Caco-2 (cell line): ENCODE measurements around the gene ZNF468. TPM values are rescaled to one million over a fixed set of nuclear protein-coding genes. Genes with fewer than 3 reads are reported as not detected.

ENCODE experiments used
- BruUV-seq: library from RNA; stranded (reverse); fragments of 400-500 nt; replicated peaks from 2 replicates; lab custom pipeline; 2021; lab: Mats Ljungman, UMichigan
- CTCF ChIA-PET: fragments of 300-600 bp; sonication (Branson Sonifier 250); formaldehyde crosslinking; loops from one replicate; lab custom pipeline; 2022; ENCODE audit warnings: antibody characterized with exemption; lab: Charles Lee
- POLR2A ChIA-PET: fragments of 300-600 bp; sonication (Branson Sonifier 250); formaldehyde crosslinking; loops from one replicate; lab custom pipeline; 2022; ENCODE audit warnings: antibody characterized with exemption; lab: Charles Lee
- DNase-seq, 2 experiments: peaks; one replicate each; pipeline versions ENCODE4 v3.0.0 to v3.0.0-alpha.2; 2020 to 2022
- H3K27me3 ChIP-seq: replicated peaks from 2 replicates; pipeline ENCODE4 v1.6.0; 2011; ENCODE audit warnings: low read length; ENCODE audit not compliant: control insufficient read depth, insufficient read depth
- H3K36me3 ChIP-seq: 2 replicates; pipeline ENCODE4 v1.5.1; 2011; ENCODE audit warnings: low read length; ENCODE audit not compliant: control insufficient read depth, insufficient read depth
- H3K4me1 ChIP-seq: fragments of 250-450 bp; sonication (Bioruptor Pico); 2 replicates; pipeline ENCODE4 v1.5.1; 2020; ENCODE audit warnings: mild to moderate bottlenecking
- H3K4me3 ChIP-seq: 2 replicates; pipeline ENCODE4 v1.5.1; 2011; ENCODE audit warnings: low read depth, mild to moderate bottlenecking, control low read depth, low read length
- H3K9me3 ChIP-seq: fragments of 250-450 bp; sonication (Bioruptor Pico); 2 replicates; pipeline ENCODE4 v1.5.1; 2020; ENCODE audit warnings: mild to moderate bottlenecking, moderate library complexity
- H3K27ac Mint-ChIP-seq: one replicate; pipeline ENCODE4 v1.8.0; 2022; ENCODE audit warnings: mixed read lengths; ENCODE audit not compliant: unreplicated experiment
- H3K27me3 Mint-ChIP-seq: one replicate; pipeline ENCODE4 v1.8.0; 2022; ENCODE audit warnings: mixed read lengths; ENCODE audit not compliant: insufficient read depth, unreplicated experiment
- H3K36me3 Mint-ChIP-seq: one replicate; pipeline ENCODE4 v1.8.0; 2022; ENCODE audit warnings: mild to moderate bottlenecking, mixed read lengths; ENCODE audit not compliant: insufficient read depth, unreplicated experiment
- H3K4me1 Mint-ChIP-seq: one replicate; pipeline ENCODE4 v1.8.0; 2022; ENCODE audit warnings: low read depth, mixed read lengths; ENCODE audit not compliant: unreplicated experiment
- H3K4me3 Mint-ChIP-seq: one replicate; pipeline ENCODE4 v1.8.0; 2022; ENCODE audit warnings: mild to moderate bottlenecking, moderate library complexity, mixed read lengths; ENCODE audit not compliant: unreplicated experiment
- H3K9me3 Mint-ChIP-seq: one replicate; pipeline ENCODE4 v1.8.0; 2022; ENCODE audit warnings: mixed read lengths; ENCODE audit not compliant: unreplicated experiment
- intact Hi-C: fragments of 100-400 bp; cut with micrococcal nuclease; formaldehyde crosslinking; loops from one replicate; pipeline ENCODE4 v1.10.0; 2022; ENCODE audit not compliant: unreplicated experiment
- total RNA-seq: library from RNA; stranded (reverse); gene quantifications from 2 replicates; pipeline ENCODE4 v1.2.3, GENCODE V29; 2022
- TF ChIP-seq, protein P1 (sequence below), 2 experiments: fragments of 200-600 bp in 1 of 2; IDR thresholded peaks; 1 replicate in 1 of 2; 2 replicates in 1 of 2; pipeline versions ENCODE4 v1.5.1 to v1.8.0; 2011 to 2022; ENCODE audit warnings: antibody characterized with exemption in 1 of 2, control low read depth in 1 of 2, inconsistent platforms in 1 of 2, low read depth in 1 of 2, low read length in 1 of 2, mild to moderate bottlenecking in 1 of 2, moderate library complexity in 1 of 2; ENCODE audit not compliant: insufficient read depth in 1 of 2, severe bottlenecking in 1 of 2, unreplicated experiment in 1 of 2

ZNF468 gene
- total RNA-seq, 1 experiment from 2014 or later, result 35.8 TPM

DNA sequence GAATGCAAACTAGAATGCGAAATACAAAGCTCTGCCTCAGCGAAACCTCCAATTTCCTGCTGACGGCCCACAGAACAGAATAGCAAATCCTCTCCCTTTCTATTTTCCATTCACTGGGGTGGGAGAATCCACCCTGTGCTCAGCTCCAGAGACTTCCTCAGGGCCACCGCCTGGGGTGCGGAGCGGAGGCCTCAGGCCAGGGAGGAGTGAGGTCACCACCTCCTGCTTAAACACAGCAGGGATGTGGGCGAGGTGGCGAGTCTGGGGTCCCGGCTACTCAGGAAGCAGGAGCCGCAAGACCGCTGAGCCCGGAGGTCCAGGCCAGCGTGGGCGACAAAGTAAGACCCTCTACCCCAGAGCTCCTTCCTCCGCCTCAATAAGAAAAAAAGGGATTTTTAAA is 40.7 kb upstream of the ZNF468 start:
- intact Hi-C loops, result no loop called here
- TSS peak; percentile 45 for BruUV-seq
- Histone ChIP-seq H3K9me3 (peaks cover 12% of the 10 kb centered on the region), H3K36me3 (no peaks in the 10 kb centered on the region; the same call in 1 of the 2 replicates), H3K27me3 (no peaks in the 10 kb centered on the region), H3K4me3 (no peak overlapping the region), H3K4me1 (peaks cover 9% of the 10 kb centered on the region; the same call in 1 of the 2 replicates)
- Mint-ChIP-seq H3K4me1 (no peaks in the 10 kb centered on the region), H3K27me3 (no peaks in the 10 kb centered on the region), H3K4me3 (peak overlapping the region; percentile 87), H3K27ac (peak overlapping the region; percentile 95), H3K36me3 (peaks cover 30% of the 10 kb centered on the region), H3K9me3 (no peaks in the 10 kb centered on the region)
- ChIA-PET POLR2A (interaction anchor here (0.6 kb wide), 1 partner anchor 497 kb away, joined by 3 read pairs; no protein-coding TSS in a partner anchor), CTCF (interaction anchor here (0.6 kb wide), 1 partner anchor 100 kb away, joined by 3 read pairs; no protein-coding TSS in a partner anchor)
- TF ChIP-seq, protein P1, sequence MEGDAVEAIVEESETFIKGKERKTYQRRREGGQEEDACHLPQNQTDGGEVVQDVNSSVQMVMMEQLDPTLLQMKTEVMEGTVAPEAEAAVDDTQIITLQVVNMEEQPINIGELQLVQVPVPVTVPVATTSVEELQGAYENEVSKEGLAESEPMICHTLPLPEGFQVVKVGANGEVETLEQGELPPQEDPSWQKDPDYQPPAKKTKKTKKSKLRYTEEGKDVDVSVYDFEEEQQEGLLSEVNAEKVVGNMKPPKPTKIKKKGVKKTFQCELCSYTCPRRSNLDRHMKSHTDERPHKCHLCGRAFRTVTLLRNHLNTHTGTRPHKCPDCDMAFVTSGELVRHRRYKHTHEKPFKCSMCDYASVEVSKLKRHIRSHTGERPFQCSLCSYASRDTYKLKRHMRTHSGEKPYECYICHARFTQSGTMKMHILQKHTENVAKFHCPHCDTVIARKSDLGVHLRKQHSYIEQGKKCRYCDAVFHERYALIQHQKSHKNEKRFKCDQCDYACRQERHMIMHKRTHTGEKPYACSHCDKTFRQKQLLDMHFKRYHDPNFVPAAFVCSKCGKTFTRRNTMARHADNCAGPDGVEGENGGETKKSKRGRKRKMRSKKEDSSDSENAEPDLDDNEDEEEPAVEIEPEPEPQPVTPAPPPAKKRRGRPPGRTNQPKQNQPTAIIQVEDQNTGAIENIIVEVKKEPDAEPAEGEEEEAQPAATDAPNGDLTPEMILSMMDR (IDR thresholded peaks at IDR 0.05; ENCODE audit: insufficient read depth in 1 of 2, low read depth in 1 of 2, low read length in 1 of 2, severe bottlenecking in 1 of 2, unreplicated experiment in 1 of 2), result no peak
- no peak for DNase-seq

DNA sequence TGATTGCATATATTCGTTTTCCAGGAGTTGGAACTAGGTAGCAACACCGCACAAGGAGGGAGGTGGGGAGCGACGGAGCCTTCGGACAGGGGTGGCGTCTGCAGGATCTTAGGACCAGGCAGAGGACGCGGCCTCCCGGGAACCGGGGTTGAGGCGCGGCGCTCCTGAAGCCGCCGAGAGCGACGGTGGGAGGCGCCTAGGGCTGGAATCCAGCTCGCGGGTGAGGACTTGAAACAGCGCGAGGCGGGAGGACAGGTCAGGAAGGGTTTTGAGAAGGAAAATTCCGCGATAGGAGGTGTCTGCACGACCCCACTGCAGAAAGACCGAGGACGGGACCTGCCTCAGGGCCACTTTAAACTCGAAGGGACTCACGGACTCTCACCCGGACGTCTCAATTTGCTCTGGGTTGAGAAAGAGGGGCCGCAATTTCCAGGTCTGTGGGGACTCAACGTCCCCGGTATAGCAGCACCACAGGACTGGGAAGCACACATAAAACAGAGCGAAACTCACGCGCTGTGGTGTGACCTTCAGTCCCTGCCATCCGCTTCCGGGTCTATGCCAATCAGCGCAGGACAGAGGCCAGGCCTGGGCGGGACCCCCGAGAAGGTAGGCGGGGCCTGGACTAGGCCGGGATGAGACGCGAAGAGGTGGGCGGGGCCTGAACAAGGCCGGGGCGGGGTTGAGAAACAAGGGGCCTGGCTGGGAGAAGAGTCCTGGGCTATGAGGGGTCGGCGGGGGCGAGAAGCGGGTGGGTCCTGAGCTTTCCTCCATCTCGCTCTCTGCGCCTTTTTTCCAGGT is 39.9 kb upstream of the ZNF468 start, which contains the start of gene ZNF320:
TSS of gene ZNF320 (minus strand) at position 498 of the 798 bp plus-strand sequence. CDS start 7,380 bp downstream, outside the sequence.
- H3K36me3 Mint-ChIP-seq, result peaks cover 38% of the 10 kb centered on the region
- Histone ChIP-seq H3K4me3 (peak within 1 kb of the TSS; percentile 73), H3K4me1 (peaks cover 9% of the 10 kb centered on the region; the same call in 1 of the 2 replicates), H3K36me3 (no peaks in the 10 kb centered on the region; the same call in 1 of the 2 replicates), H3K27me3 (no peaks in the 10 kb centered on the region), H3K9me3 (peaks cover 12% of the 10 kb centered on the region)
- H3K4me1 Mint-ChIP-seq, result peaks cover 5% of the 10 kb centered on the region
- no peaks in the 10 kb centered on the region for H3K27me3 Mint-ChIP-seq
- TF ChIP-seq, protein P1 (IDR thresholded peaks at IDR 0.05; ENCODE audit: insufficient read depth in 1 of 2, low read depth in 1 of 2, low read length in 1 of 2, severe bottlenecking in 1 of 2, unreplicated experiment in 1 of 2), result no peak
- DNase-seq, result peak; percentile 96
- BruUV-seq, result TSS peak; percentile 68
- intact Hi-C loops, result loop anchor here (2.0 kb wide), 1 partner anchor 25 kb away; the partner anchor contains the start of gene ZNF888
- H3K9me3 Mint-ChIP-seq, result no peaks in the 10 kb centered on the region
- POLR2A ChIA-PET, result interaction anchor here (0.5 to 0.6 kb wide), 2 partner anchors 170 to 602 kb away, joined by 3 to 4 read pairs; no protein-coding TSS in a partner anchor
- H3K27ac Mint-ChIP-seq, result peak within 1 kb of the TSS; percentile 95
- CTCF ChIA-PET, result no interaction called here
- H3K4me3 Mint-ChIP-seq, result peak within 1 kb of the TSS; percentile 87

DNA sequence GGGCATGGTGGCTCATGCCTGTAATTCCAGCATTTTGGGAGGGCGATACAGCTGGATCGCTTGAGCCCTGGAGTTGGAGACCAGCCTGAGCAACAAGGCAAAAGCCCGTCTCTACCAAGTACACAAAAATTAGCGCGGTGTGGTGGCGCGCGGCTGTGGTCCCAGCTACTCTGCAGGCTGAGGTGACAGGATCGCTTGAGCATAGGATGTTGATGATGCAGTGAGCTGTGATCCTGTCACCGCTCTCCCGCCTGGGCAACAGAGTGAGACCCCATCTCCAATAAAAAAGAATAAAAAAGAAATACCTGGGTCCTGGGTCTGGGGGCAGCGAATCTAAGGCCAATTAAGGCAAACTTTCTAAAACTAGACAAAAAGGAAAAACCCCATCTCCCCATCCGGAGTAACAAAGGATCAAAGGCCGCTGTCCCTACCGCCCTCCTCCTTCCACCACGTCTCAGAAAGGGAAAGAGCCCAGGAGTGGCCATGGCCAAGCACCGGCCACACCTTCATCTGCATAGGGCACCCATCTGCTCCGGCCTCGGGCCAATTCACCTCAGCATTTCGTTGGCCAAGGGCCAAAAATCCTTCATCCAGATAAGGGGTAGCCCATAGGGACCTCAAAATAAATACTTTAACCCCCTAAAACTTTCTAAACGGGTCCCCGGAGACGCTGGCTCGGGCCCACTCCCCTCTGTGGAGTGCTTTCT is 39.2 kb upstream of the ZNF468 start:
- intact Hi-C loops, result loop anchor here (2.0 kb wide), 1 partner anchor 26 kb away; the partner anchor contains the start of gene ZNF888
- H3K36me3 ChIP-seq, result no peaks in the 10 kb centered on the region; the same call in 1 of the 2 replicates
- Mint-ChIP-seq H3K27me3 (no peaks in the 10 kb centered on the region), H3K4me1 (peaks cover 7% of the 10 kb centered on the region), H3K9me3 (no peaks in the 10 kb centered on the region), H3K36me3 (peaks cover 44% of the 10 kb centered on the region), H3K27ac (peak overlapping the region; percentile 95), H3K4me3 (peak overlapping the region; percentile 87)
- POLR2A ChIA-PET, result interaction anchor here (0.5 kb wide), 1 partner anchor 601 kb away, joined by 3 read pairs; no protein-coding TSS in a partner anchor
- BruUV-seq, result no TSS peak
- TF ChIP-seq, protein P1 (IDR thresholded peaks at IDR 0.05; ENCODE audit: insufficient read depth in 1 of 2, low read depth in 1 of 2, low read length in 1 of 2, severe bottlenecking in 1 of 2, unreplicated experiment in 1 of 2), result no peak
- peak; percentile 60 to 61 for DNase-seq
- no peaks in the 10 kb centered on the region for H3K27me3 ChIP-seq
- H3K9me3 ChIP-seq, result peaks cover 15% of the 10 kb centered on the region
- peaks cover 9% of the 10 kb centered on the region; the same call in 1 of the 2 replicates for H3K4me1 ChIP-seq
- peak overlapping the region; percentile 73 for H3K4me3 ChIP-seq
- CTCF ChIA-PET, result no interaction called here
